GM20000 (cell line): Measurements from ENCODE around the gene LRRC8C.

ENCODE experiments used
- DNase-seq: peaks from one replicate; pipeline ENCODE4 v3.0.0; 2012; ENCODE audit warnings: low spot score
- CTCF ChIP-seq: IDR thresholded peaks from 2 replicates; pipeline ENCODE4 v1.5.1; 2012; ENCODE audit warnings: mild to moderate bottlenecking, control low read depth; ENCODE audit errors: extremely low read depth, missing control alignments

LRRC8C gene

GRCh38 chr1:89640440-89640839 lies 7.5 kb downstream of the LRRC8C start:
- DNase-seq = no peak
- TF ChIP-seq CTCF = no peak

GRCh38 chr1:89641781-89642180 lies 8.9 kb downstream of the LRRC8C start:
- TF ChIP-seq CTCF = no peak
- DNase-seq = no peak

GRCh38 chr1:89643577-89643976 lies 10.7 kb downstream of the LRRC8C start:
- DNase-seq = no peak
- TF ChIP-seq CTCF = no peak

GRCh38 chr1:89644119-89644814 lies 11.3 kb downstream of the LRRC8C start:
- no peak for TF ChIP-seq CTCF
- DNase-seq = no peak

- DNase-seq = no peak
Observed at GRCh38 chr1:89646259-89646658, 13.3 kb downstream of the LRRC8C start.

GRCh38 chr1:89649783-89650182 lies 16.9 kb downstream of the LRRC8C start:
- no peak for TF ChIP-seq CTCF
- DNase-seq = no peak

More at GRCh38 chr1:89646259-89646658, 13.3 kb downstream of the LRRC8C start:
- no peak for TF ChIP-seq CTCF

GRCh38 chr1:89652373-89652772 lies 19.5 kb downstream of the LRRC8C start:
- DNase-seq = no peak
- TF ChIP-seq CTCF = no peak
